ENCODE results near the gene RAD51B.
A peak's percentile ranks its signal among the peaks of the same experiment; 100 is the strongest.

The RAD51B gene

GRCh38 chr14:68672609-68673285 is 853.2 kb downstream of the RAD51B start:
- no peak for DNase-seq

DNA sequence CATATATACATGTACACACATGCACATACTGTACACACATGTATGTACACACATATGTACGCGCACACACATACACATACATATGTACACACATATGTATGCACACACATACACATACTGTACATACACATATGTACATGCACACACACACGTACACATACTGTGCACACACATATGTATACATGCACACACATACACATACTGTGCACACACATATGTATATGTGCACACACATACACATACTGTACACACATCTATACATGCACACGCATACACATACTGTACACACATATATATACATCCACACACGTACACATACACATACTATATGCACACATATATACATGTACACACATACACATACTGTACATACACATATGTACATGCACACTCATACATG is 853.9 kb downstream of the RAD51B start:
- no peak for DNase-seq

DNA sequence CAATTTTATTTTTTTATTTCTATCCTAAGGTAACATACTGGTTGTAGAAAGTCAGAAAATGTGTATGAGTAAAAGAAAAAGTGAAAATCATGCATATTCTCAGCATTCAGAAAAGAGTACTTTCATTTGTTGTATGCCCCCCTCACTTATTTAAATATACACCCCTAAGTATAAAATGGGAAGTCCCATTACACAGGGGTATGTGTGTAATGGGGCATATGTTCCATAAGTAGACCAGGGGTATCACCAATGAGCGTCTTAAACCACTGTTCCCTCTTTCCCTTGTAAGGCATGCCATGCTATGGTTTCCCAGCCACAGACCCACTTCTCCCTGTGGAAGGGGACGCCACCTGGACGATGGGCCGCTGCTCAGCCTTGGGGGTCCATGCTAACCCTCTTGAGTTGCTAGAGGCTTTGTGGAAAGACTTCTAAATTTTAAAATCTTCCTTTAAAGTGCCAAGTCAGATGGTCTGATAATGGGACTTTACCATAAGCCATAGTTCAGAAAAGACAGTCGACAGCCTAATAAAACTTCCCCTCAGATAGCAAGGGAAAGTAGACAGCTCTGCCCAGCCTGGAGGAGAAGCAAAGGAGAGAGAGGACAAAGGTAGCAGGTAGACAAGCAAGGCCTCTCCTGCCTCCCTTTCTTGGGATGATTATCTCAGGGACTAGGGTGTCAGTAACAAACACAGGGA is 855.1 kb downstream of the RAD51B start:
- no peak for DNase-seq

DNA sequence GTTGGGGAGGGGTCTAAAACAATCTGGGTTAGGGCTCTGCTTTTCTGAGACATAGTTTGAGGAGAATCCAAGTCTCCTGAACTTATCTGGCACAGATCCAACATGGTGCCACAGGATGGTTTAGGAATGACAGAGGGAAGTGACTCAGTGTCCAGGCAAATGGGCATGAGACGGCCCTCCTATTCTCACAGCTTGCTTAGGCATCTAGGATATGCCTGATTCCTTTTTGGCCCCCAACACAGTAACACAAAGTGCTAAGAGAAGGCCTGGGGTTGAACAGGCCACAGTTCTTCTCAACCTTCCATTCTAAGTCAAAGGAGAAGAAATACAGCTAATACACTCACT is 855.6 kb downstream of the RAD51B start:
- DNase-seq, result peak; percentile 56

GRCh38 chr14:68676511-68676943 is 856.9 kb downstream of the RAD51B start:
- DNase-seq, result no peak

DNA sequence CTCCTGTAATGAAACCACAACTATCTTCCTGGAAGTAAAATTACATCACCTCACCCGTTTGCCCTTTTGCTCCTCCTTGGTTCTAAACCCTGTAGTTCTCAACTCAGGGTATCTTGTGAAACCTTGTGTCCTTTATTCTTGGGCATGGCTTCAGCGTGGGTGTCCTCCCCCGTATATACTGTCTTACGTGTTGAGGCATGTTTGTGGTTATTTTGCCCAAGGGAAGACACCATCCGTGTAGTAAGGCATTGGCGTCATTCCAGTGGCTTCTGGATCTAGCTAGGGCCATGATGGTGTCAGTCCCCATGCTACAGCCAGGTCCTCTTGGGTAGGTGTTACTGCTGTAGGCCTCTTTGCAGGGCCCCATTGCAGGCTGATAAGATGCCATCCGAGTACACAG is 857.9 kb downstream of the RAD51B start:
- no peak for DNase-seq

- no peak for DNase-seq
Observed at GRCh38 chr14:68677901-68678300, 858.3 kb downstream of the RAD51B start.

DNA sequence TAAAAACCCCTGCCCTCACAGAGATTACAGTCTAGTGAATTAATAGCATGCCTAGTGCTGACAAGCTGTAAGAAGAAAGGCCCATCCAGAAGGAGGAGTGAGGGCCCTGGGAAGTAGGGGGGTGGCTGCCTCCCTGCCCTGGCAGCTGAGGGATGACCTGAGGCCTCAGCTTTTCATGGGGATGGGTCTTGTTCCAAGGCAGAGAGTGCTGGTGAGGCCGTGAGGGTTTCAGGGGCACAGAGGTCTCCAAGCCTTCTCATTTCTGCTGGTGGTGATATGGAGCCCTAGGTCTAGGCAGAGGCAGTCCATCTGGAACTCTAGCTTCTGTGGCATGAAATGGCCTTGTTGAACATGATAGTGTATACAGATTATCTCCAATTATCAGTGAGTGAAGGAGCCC is 858.9 kb downstream of the RAD51B start:
- DNase-seq, result no peak

DNA sequence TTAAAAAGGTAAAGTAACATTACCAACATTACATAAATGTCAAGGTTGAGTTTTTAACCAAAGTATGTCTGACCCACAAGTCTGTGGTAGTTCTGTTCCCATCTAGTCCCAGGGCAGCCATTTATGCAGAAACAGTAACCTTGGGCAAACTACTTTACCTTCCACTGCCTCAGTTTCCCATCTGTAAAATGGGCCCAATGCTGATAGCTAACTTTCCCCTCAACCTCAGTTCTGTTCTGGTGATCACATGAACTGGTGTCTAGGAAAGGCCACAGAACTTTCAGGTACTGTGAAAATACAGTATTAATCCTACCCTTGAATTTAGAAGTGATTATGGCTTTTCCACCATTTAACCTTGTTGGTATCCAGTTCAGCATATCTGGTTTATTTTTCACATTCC is 859.7 kb downstream of the RAD51B start:
- DNase-seq, result no peak

DNA sequence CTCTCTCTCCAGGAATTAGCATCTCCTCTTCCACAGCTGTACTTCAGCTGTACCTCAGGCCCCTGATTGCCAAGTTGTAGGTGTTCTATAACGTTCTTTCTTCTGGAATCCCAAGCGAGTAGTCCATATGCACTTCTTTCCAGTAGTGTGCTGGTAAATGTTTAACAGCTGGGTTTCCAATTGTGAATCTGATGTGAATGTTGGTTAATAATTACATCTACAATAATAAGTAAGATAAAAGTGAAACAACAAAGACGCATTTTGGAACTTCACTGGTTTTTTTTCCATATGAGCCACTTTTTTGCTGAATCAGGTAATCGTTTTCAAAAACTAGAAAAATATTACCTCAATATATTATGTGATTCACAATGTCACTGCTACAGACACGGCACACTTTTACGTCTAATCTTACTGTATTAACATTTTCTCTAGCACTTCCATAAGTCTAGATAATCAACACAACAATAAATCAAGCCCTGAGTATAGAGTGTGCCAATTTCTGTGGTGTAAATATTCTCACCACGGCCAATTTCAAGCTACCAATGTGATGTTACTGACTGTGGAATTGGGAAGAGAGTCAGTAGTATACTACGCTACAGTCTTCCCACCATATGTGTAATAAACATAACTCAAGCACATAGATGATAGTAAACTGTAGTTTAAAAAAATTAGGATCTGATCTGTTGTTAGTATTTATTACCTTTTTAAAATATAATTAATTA is 860.3 kb downstream of the RAD51B start:
- DNase-seq, result no peak

- DNase-seq, result peak; percentile 72
Observed at GRCh38 chr14:68680541-68681051, 861.0 kb downstream of the RAD51B start.

DNA sequence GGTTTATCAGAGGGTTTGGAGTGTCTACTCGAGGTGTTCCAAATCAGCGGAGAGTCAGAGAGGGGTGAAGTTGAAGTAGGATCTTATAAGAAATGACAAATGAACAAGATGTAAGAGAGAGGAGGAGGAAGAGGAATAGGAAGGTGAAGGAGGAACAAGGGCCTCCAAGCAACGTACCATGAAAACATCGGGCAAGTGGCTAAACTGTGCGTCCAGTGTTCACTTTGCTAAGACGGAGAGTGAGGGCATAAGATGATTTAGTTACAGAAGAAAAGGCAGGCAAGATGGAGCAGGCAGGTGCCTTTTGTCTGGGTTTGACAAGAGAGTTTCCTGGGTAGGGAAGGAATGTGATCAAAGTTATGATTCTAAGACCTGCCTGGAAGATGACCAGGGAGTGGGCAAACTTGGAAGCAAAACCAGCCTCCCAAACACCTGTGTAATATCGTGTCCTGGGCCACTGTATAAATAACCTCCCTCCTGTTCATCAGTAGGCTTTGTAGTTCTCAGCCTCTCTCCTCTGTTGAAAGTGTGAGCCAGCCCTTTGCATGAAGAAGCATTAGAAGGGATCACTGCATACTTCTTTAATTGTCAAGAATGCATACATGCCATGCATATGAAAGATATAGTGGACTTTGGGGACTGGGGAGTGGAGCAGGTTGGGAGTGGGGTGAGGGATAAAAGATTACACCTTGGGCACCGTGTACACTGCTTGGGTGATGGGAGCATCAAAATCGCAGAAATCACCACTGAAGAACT is 861.9 kb downstream of the RAD51B start:
- no peak for DNase-seq

- peak; percentile 99 for DNase-seq
Observed at GRCh38 chr14:68682166-68683103, 862.9 kb downstream of the RAD51B start.

- DNase-seq, result peak; percentile 39
Observed at GRCh38 chr14:68683326-68683725, 863.7 kb downstream of the RAD51B start.

DNA sequence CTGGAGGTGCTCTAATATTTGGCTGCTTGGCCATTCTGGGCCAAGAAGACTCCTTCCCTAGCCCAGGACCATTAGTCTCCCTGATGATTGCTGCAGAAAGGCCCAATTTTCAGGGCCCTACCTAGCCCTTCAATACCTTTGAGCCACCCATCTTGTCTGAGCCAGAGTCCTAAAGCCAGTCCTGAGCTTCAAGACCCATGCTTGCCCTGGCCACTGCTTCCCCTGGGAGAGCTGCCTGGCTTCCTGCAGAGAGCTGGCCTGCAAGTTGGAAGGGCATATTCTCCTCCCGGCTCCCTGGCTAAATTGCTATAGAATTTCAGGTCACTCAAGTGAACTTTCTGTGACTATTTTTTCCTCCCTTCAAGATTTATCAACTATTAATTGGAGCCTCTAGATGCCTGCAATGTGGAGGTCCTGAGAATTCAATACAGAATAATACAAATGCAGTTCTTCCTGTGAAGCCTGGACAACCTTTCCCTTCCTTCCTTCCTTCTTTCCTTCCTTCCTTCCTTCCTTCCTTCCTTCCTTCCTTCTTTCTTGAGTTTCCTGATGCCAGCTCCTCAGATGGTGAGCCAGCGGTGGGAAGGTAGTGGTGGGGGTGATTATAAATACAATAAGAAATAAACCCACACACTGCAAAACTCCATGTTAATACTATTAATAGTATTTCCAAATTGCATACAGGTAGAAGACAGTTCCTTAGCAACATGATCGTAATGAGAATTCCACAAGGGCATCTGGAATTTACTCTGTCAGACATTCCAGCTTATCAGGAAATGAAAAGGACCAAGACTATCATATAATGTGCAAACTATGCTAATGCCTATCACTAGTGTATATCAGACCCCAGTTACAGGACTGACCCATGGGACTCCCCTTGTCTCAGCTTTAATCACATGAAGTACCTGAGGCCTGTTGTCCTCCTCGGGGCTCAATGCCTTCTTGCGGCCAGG is 865.2 kb downstream of the RAD51B start:
- no peak for DNase-seq

DNA sequence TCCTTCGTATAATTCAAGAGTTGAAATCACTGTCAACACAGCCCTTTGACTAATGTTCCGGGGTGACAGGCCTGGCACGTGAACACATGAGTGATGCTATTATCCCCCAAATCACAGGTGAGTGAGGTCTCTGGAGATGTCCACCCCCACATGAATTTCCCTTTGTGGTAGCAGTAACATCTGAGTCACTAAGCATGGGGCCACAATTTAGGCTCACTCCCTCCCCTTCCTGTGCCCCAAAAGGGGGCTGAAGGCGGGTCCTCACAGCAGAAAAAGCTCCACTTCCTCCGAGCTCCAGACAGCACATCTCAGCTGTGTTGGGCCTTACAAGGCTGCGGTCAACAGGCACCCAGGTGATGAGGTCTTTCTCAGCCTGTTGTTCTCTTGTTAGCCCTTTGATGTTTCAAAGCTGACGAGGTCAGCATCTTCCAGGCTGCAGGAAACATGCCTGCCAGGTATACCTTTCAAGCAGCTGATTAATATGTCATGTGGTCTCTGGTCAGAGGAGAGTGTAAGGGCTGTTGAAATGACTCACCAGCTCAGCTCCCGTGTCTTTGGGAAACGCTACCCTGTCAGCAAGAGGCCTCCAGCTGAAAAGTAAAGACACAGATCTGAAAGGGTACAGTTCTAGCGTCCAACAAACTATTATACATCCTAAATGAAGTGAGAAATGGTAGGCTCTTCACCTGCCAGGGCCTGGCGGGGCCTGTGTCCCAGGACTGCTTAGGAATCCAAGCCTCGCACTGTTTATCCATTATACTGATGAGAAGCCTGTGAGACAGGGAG is 866.0 kb downstream of the RAD51B start:
- DNase-seq, result peak; percentile 82

DNA sequence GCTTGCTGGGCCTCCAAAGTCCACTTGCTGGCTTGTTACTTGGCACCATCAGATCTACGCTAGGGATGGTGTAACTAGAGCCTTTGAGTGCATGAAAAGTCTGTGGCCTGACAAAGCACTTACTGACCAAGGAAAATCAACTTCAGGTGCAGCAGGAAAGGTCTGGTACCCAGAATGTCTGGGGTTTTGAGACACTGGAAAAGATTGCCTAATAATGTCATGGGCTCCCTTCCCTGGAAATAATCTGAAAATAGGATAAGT is 866.6 kb downstream of the RAD51B start:
- no peak for DNase-seq

- DNase-seq, result no peak
Observed at GRCh38 chr14:68686724-68687123, 867.1 kb downstream of the RAD51B start.

GRCh38 chr14:68687746-68688145 is 868.2 kb downstream of the RAD51B start:
- peak; percentile 93 for DNase-seq

DNA sequence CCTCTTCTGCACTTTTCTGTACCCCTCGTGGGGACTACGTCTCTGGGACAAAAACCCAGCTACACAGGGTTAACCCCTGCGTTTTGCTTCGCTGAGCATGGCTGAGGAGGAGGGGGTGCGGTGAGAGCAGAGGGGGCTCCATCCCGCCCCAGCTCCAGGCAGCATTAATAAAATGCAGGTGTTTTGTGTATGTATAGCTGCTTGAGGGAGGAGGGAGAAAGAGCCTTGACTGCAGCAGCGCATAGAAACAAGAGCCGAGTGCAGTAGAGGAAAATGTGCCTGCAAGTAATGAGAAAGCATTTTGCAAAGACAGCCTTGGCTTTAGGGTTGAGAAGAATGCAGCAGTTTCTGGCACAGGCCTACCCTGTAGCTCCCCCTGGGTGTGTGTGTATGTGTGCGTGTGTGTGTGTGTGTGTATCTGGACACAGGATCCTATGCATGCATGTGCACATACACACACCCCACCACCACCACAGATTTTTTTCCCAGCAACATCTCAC is 869.3 kb downstream of the RAD51B start:
- DNase-seq, result peak; percentile 75

Measured in HCEC 1CT (cell line).